Gastrocnemius medialis (tissue), 4 donors: ENCODE measurements around the gene MPRIP. TPM values are rescaled to one million over a fixed set of nuclear protein-coding genes. Genes with fewer than 3 reads are reported as not detected.

Experiments used
- ATAC-seq, 2 donors: fragments of 150-250 bp; one replicate each; pipeline ENCODE4 v1.9.1; 2016
- DNase-seq, 2 donors: peaks; one replicate each; pipeline ENCODE4 v3.0.0-alpha.2; 2019
- H3K27ac ChIP-seq, 4 donors: fragments of 200-600 bp; sonication (generic); 1 replicate in 1 of 4; 2 replicates in 3 of 4; pipeline ENCODE4 v1.5.1; 2016 to 2018; ENCODE audit warnings: mild to moderate bottlenecking in 2 of 4, moderate library complexity in 1 of 4
- H3K27me3 ChIP-seq, 3 donors: fragments of 200-600 bp; sonication (generic) in 2 of 3; 1 replicate in 1 of 3; 2 replicates in 2 of 3; pipeline versions ENCODE4 v1.5.1 to v1.6.0; 2016 to 2019; ENCODE audit warnings: mild to moderate bottlenecking in 1 of 3, moderate library complexity in 1 of 3
- H3K36me3 ChIP-seq, 2 donors: fragments of 200-600 bp; sonication (generic) in 1 of 2; one replicate each; pipeline ENCODE4 v1.5.1; 2017 to 2018
- H3K4me1 ChIP-seq, 2 donors: fragments of 200-600 bp; sonication (generic) in 1 of 2; one replicate each; pipeline ENCODE4 v1.5.1; 2016 to 2017; ENCODE audit warnings: mild to moderate bottlenecking in 2 of 2
- H3K4me3 ChIP-seq, 4 donors: fragments of 200-600 bp; sonication (generic) in 3 of 4; 1 replicate in 1 of 4; 2 replicates in 3 of 4; pipeline ENCODE4 v1.5.1; 2016 to 2019; ENCODE audit warnings: mild to moderate bottlenecking in 2 of 4
- H3K9me3 ChIP-seq, 3 donors: fragments of 200-600 bp; sonication (generic) in 2 of 3; 1 replicate in 1 of 3; 2 replicates in 2 of 3; pipeline ENCODE4 v1.5.1; 2016 to 2019
- POLR2A ChIP-seq, 2 donors: fragments of 450-650 bp; IDR thresholded peaks; one replicate each; pipeline ENCODE4 v1.6.1; 2017; ENCODE audit warnings: antibody characterized with exemption in 2 of 2, mild to moderate bottlenecking in 2 of 2, moderate library complexity in 2 of 2
- in situ Hi-C, 4 donors: fragments of 200-750 bp; cut with MboI; loops; one replicate each; pipeline versions ENCODE4 v1.15.0 to v1.8.0; 2017; ENCODE audit warnings: low sequenced_read_pairs in 4 of 4
- intact Hi-C: fragments of 100-400 bp; cut with DNase I; formaldehyde crosslinking; loops from one replicate; pipeline ENCODE4 v1.15.1; 2023; ENCODE audit warnings: low total_unique reads
- total RNA-seq, 4 donors: library from RNA; depleted of rRNA; stranded (reverse); fragments of >200 nt; gene quantifications; one replicate each; pipeline versions ENCODE4 v1.1.0 to v1.2.3, GENCODE V29; 2016
- TF ChIP-seq, protein P1 (sequence below), 5 experiments: fragments of 450-650 bp in 3 of 5; fragments of 200-600 bp in 2 of 5; sonication (generic) in 2 of 5; IDR thresholded peaks in 4 of 5; conservative IDR thresholded peaks in 1 of 5; 1 replicate in 4 of 5; 2 replicates in 1 of 5; pipeline ENCODE4 v1.5.1; 2016 to 2019; ENCODE audit warnings: antibody characterized with exemption in 5 of 5, mild to moderate bottlenecking in 3 of 5, moderate library complexity in 3 of 5

Gene MPRIP
- total RNA-seq, 4 donors from 2014 or later = 71.1 to 127 (median 124) TPM

DNA sequence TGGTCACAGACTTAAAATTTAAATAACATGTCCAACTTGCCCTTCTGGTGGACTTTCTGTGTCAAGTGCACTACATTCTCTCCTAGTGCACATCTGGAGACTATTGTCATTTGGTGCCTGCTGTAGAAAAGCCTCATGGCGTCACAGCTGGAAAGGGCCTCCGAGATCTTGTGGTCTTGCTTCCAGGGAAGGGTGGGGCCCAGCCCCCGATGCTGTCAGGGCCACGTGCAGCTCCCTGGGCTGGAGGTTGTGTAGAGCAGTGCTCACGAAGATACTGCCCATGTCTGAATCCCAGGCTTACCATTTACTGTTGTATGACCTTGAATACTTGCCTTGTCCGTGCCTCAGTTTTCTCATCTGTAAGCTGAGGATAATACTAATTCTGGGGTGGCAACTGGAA, 6.8 kb upstream of the MPRIP start:
- no peaks in the 10 kb centered on the region for H3K27me3 ChIP-seq
- no peaks in the 10 kb centered on the region for H3K9me3 ChIP-seq
- no peaks in the 10 kb centered on the region for H3K36me3 ChIP-seq
- peak overlapping the region; percentile 90 to 99 (median 93) for H3K27ac ChIP-seq
- in situ Hi-C loops (loop anchor here in 1 of 4 donors (25.0 kb wide), 1 partner anchor 102 kb away; no protein-coding TSS in a partner anchor), intact Hi-C loops (no loop called here)
- TF ChIP-seq, protein P1, sequence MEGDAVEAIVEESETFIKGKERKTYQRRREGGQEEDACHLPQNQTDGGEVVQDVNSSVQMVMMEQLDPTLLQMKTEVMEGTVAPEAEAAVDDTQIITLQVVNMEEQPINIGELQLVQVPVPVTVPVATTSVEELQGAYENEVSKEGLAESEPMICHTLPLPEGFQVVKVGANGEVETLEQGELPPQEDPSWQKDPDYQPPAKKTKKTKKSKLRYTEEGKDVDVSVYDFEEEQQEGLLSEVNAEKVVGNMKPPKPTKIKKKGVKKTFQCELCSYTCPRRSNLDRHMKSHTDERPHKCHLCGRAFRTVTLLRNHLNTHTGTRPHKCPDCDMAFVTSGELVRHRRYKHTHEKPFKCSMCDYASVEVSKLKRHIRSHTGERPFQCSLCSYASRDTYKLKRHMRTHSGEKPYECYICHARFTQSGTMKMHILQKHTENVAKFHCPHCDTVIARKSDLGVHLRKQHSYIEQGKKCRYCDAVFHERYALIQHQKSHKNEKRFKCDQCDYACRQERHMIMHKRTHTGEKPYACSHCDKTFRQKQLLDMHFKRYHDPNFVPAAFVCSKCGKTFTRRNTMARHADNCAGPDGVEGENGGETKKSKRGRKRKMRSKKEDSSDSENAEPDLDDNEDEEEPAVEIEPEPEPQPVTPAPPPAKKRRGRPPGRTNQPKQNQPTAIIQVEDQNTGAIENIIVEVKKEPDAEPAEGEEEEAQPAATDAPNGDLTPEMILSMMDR (IDR thresholded peaks at IDR 0.05 in 4 of 5, conservative IDR thresholded peaks at IDR 0.05 in 1 of 5) = no peak
- TF ChIP-seq POLR2A (IDR thresholded peaks at IDR 0.05) = no peak
- no peak for ATAC-seq
- H3K4me3 ChIP-seq = no peak overlapping the region
- peaks cover 37 to 41% of the 10 kb centered on the region in 2 donors for H3K4me1 ChIP-seq
- DNase-seq = no peak

GRCh38 chr17:17035920-17036523, 6.2 kb upstream of the MPRIP start:
- TF ChIP-seq POLR2A (IDR thresholded peaks at IDR 0.05) = no peak
- TF ChIP-seq, protein P1 (IDR thresholded peaks at IDR 0.05 in 4 of 5, conservative IDR thresholded peaks at IDR 0.05 in 1 of 5) = peak in 1 of 5 experiments; percentile 8
- Histone ChIP-seq H3K4me1 (peaks cover 36 to 41% of the 10 kb centered on the region in 2 donors), H3K27me3 (no peaks in the 10 kb centered on the region), H3K9me3 (no peaks in the 10 kb centered on the region), H3K36me3 (no peaks in the 10 kb centered on the region), H3K27ac (peak overlapping the region; percentile 90 to 99 (median 93)), H3K4me3 (no peak overlapping the region)
- in situ Hi-C loops = loop anchor here in 1 of 4 donors (25.0 kb wide), 1 partner anchor 101 kb away; no protein-coding TSS in a partner anchor
- intact Hi-C loops = no loop called here
- ATAC-seq (peak; percentile 71 to 83), DNase-seq (peak; percentile 59 to 79)

- in situ Hi-C loops (loop anchor here in 1 of 4 donors (25.0 kb wide), 1 partner anchor 101 kb away; no protein-coding TSS in a partner anchor), intact Hi-C loops (no loop called here)
- Histone ChIP-seq H3K27me3 (no peaks in the 10 kb centered on the region), H3K4me1 (peaks cover 40 to 41% of the 10 kb centered on the region in 2 donors), H3K36me3 (no peaks in the 10 kb centered on the region), H3K4me3 (no peak overlapping the region), H3K27ac (peak overlapping the region; percentile 90 to 99 (median 93)), H3K9me3 (no peaks in the 10 kb centered on the region)
- DNase-seq (peak; percentile 79 to 91), ATAC-seq (peak; percentile 74 to 76)
- TF ChIP-seq, protein P1 (IDR thresholded peaks at IDR 0.05 in 4 of 5, conservative IDR thresholded peaks at IDR 0.05 in 1 of 5) = no peak
- TF ChIP-seq POLR2A (IDR thresholded peaks at IDR 0.05) = peak; percentile 47 to 55
Observed at GRCh38 chr17:17036524-17036998, 5.7 kb upstream of the MPRIP start.

GRCh38 chr17:17039911-17040310, 2.3 kb upstream of the MPRIP start:
- H3K27ac ChIP-seq = peak overlapping the region; percentile 62 to 99 (median 78)
- H3K36me3 ChIP-seq = no peaks in the 10 kb centered on the region
- DNase-seq (no peak), ATAC-seq (no peak)
- no peak overlapping the region for H3K4me3 ChIP-seq
- peaks cover 48 to 49% of the 10 kb centered on the region in 2 donors for H3K4me1 ChIP-seq
- H3K9me3 ChIP-seq = no peaks in the 10 kb centered on the region
- no peaks in the 10 kb centered on the region for H3K27me3 ChIP-seq
- intact Hi-C loops (loop anchor here (10.0 kb wide), 2 partner anchors 455 to 525 kb away; partner anchors contain the start of gene RASD1), in situ Hi-C loops (loop anchor here in 1 of 4 donors (25.0 kb wide), 1 partner anchor 97 kb away; no protein-coding TSS in a partner anchor)
- TF ChIP-seq, protein P1 (IDR thresholded peaks at IDR 0.05 in 4 of 5, conservative IDR thresholded peaks at IDR 0.05 in 1 of 5) = no peak
- TF ChIP-seq POLR2A (IDR thresholded peaks at IDR 0.05) = no peak
